ENCODE data around the gene PODXL.

The PODXL gene

DNA sequence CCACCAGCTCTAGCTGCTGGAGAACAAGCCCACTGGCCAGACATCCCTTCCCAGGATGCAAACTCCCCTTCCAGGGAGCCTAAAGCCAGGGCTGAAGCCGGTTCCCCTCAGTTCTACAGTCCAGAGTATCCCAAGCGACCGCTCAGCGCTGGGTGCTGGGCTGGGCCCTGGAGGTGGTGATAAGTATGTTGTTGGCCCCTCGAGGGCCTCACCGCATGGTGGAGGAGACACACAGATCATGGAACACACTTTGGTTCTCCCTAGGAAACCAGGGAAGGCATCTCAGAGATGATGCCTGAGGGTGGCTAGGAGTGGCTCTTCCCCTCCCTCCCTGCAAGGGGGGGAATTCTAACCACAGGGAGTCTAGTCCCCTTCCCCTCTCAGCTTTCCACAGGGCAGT, 4.4 kb downstream of the PODXL start:
- H3K27me3 Mint-ChIP-seq = peaks cover 61% of the 10 kb centered on the region
- no peaks in the 10 kb centered on the region for H3K9me3 Mint-ChIP-seq
- H3K4me3 Mint-ChIP-seq = no peak overlapping the region
- ATAC-seq (no peak), DNase-seq (no peak)
- peaks cover 14% of the 10 kb centered on the region for H3K4me1 Mint-ChIP-seq
- H3K27ac Mint-ChIP-seq = no peak overlapping the region

DNA sequence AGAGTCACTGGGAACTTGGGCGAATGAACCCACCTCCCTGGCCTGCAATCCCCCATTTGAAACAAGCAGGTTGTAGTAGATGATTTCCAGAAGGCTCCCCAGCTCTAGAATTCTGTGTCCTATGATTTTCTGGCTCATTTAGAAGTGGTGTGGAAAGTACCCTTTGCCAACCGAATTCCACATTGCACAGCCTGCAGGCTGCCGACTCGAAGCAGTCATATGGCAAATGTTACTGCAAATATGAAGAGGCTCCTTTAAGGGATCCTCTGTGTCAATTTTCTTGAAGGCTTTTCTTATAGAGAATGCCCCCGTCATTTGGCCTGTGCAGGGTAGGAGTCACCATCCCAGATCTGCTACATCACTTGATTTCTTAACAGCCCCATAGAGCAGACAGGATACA, 5.6 kb downstream of the PODXL start:
- Mint-ChIP-seq H3K9me3 (no peaks in the 10 kb centered on the region), H3K27ac (no peak overlapping the region), H3K27me3 (peaks cover 54% of the 10 kb centered on the region), H3K4me3 (no peak overlapping the region), H3K4me1 (peaks cover 12% of the 10 kb centered on the region)
- DNase-seq (no peak), ATAC-seq (no peak)

DNA sequence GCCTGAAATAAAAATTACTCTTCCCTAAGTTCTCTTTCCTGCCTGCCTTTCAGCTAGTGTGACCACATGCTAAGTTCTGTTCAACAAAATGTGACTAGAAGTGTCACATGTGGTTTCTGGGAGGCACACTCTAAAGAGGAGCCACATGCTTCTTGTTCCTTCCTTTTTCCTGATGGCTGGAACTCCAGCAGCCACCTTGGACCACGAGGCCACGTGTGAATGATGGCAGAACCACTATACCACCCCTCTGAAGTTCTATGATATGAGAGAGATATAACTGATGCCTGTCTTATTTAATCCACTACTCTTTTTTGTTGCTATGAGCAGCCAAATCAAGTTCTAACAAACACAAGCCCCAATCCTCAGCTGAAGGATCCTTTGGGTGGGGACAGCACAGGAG, 8.1 kb downstream of the PODXL start:
- peaks cover 13% of the 10 kb centered on the region for H3K4me1 Mint-ChIP-seq
- ATAC-seq (no peak), DNase-seq (no peak)
- no peaks in the 10 kb centered on the region for H3K9me3 Mint-ChIP-seq
- H3K27me3 Mint-ChIP-seq = peaks cover 30% of the 10 kb centered on the region
- no peak overlapping the region for H3K27ac Mint-ChIP-seq
- no peak overlapping the region for H3K4me3 Mint-ChIP-seq

DNA sequence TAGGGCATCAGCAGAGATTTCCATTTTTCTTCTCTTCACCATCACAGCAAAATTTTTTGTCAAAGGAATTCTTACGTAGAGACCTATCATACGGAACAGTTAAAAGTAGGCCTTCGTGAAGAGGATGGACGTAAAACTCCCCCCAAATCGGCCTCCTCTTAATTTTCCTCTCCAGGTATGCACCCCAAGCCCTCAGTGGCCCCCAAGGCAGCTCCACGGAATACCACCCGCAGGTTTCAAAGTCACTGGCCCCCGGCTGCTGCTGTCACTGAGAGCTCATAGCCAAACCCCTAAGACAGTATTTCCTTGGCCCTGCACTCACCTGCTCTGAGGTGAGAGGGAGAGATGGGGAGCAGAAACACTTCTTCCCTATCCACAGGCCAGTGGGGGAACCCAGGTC, 8.8 kb downstream of the PODXL start:
- Mint-ChIP-seq H3K27me3 (peaks cover 22% of the 10 kb centered on the region), H3K4me1 (peaks cover 13% of the 10 kb centered on the region), H3K9me3 (no peaks in the 10 kb centered on the region), H3K27ac (no peak overlapping the region), H3K4me3 (no peak overlapping the region)
- no peak for ATAC-seq
- no peak for DNase-seq

DNA sequence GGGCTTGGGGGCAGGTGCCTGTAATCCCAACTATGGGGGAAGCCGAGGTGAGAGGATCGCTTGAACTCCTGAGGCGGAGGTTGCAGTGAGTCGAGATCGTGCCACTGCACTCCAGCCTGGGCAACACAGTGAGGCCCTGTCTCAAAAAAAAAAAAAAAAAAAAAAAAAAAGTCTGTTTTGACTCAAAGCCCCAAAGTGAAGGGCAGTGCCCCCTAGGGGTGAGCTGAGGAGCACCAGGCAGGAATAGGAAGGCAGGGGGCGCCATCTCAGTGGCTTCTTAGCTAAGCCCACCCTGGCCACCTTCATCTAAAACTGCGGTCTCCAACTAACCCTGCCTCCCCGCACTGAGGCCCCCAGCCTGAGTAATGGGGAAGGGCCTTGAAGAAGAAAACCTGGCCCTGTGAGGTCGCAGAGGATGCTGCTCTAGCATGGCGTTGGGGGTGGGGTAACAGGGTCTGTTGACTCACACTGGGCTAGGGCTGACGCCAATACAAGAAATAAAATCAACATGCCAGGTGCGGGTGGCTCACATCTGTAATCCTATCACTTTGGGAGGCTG, 9.8 kb downstream of the PODXL start:
- Mint-ChIP-seq H3K27ac (no peak overlapping the region), H3K4me1 (peaks cover 13% of the 10 kb centered on the region), H3K9me3 (no peaks in the 10 kb centered on the region), H3K27me3 (peaks cover 13% of the 10 kb centered on the region), H3K4me3 (no peak overlapping the region)
- peak; percentile 61 to 65 for DNase-seq
- ATAC-seq = peak; percentile 46

DNA sequence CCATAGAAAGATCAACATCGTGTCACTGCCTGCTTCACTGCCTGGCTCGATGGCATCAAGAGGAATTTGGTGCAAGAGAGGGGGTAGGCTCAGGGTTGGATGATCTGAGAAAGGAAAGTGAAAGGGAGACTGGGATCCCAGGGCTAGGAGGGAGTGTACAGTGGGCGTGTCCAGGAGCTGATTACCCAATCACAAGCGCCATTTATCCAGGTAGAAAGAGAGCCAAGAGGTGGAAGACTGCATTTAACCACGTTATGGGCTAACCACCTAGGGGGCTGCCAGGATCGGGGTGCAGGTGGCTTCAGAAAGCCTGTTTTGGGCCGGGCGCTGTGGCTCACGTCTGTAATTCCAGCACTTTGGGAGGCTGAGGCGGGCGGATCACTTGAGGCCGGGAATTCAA, 10.3 kb downstream of the PODXL start:
- Mint-ChIP-seq H3K4me1 (peaks cover 13% of the 10 kb centered on the region), H3K9me3 (no peaks in the 10 kb centered on the region), H3K27ac (no peak overlapping the region), H3K27me3 (peaks cover 9% of the 10 kb centered on the region), H3K4me3 (no peak overlapping the region)
- DNase-seq (no peak), ATAC-seq (no peak)

DNA sequence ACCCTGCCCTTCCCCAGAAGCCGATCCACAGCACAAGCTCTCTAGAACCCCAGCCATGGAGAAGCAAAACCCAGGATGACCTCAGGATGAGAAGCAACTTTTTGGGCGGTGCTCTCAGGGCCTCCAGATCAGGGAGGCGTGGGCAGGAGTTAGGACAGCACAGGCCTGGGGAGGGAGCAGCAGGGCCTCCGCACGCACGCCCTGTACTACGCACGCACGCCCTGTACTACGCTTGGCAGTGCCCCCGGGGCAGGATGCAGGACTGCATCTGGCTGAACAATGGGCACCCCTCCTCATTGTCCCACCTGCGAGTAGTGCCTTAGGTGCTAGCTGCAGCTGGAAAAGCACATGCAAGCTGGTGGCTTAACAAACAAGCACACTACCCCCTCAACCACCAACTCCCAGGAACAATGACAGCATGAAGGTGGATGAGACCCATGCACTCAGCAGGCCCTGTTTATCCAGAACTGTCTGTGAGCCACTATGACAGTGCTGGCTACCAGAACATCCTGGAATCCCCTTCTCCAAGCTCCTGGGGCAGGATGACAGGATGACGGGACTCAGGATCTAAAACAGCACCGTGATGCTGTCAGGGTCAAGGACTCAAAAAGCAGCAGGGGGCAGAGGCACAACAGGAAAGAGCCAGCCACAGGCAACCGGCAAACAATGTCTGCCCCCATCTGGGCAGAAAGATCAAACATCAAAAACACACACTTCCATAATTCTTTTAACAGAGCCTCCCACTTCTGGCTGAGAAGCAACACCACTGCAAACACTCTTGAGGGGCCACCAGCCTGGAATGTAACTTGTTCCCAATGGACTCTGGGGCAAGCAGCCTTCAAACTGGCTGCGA, 11.8 kb downstream of the PODXL start:
- Mint-ChIP-seq H3K4me1 (peaks cover 13% of the 10 kb centered on the region), H3K27ac (peak overlapping the region in 1 of 2 donors; percentile 43), H3K9me3 (no peaks in the 10 kb centered on the region), H3K4me3 (no peak overlapping the region), H3K27me3 (peaks cover 9% of the 10 kb centered on the region)
- DNase-seq (no peak), ATAC-seq (peak; percentile 41)

DNA sequence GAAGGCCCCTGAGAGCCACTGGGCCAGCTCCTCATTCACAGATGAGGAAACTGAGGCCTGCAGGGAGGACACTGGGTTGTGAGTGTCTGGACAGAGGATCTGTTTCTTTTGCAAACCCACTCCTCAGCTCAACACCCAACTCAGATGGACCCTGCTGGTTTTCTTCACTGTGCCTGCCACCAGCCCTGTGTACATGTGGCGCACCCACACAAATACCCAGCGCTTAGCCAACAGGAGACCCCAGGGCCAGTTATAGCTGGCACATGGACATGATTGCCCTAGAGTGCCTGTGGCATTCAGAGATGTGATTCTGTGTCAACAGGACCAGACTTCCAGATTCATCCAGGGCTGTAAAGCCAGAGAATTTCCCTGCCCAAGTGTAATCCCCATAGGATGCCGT, 12.4 kb downstream of the PODXL start:
- DNase-seq (no peak), ATAC-seq (no peak)
- Mint-ChIP-seq H3K4me3 (no peak overlapping the region), H3K27me3 (peaks cover 5% of the 10 kb centered on the region), H3K9me3 (no peaks in the 10 kb centered on the region), H3K27ac (no peak overlapping the region), H3K4me1 (peaks cover 13% of the 10 kb centered on the region)

DNA sequence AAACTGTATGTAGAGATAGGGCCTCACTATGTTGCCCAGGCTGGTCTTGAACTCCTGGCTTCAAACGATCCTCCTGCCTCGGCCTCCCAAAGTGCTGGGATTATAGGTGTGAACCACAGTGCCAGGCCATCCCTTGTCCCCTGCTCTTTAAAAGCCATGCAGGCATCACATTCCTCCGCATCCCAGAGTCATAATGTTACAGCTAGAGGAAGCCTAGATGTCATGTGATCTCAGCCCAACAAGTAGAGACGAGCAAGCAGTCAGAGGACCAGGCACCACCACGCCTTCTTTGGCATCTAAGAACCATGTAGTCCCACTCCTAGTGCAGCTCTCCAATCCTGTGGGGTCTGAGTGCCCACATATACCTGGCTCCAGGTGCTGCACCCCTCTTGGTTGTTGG, 13.1 kb downstream of the PODXL start:
- H3K9me3 Mint-ChIP-seq = no peaks in the 10 kb centered on the region
- ATAC-seq (no peak), DNase-seq (no peak)
- H3K27ac Mint-ChIP-seq = no peak overlapping the region
- no peaks in the 10 kb centered on the region for H3K27me3 Mint-ChIP-seq
- peaks cover 13% of the 10 kb centered on the region for H3K4me1 Mint-ChIP-seq
- H3K4me3 Mint-ChIP-seq = no peak overlapping the region

DNA sequence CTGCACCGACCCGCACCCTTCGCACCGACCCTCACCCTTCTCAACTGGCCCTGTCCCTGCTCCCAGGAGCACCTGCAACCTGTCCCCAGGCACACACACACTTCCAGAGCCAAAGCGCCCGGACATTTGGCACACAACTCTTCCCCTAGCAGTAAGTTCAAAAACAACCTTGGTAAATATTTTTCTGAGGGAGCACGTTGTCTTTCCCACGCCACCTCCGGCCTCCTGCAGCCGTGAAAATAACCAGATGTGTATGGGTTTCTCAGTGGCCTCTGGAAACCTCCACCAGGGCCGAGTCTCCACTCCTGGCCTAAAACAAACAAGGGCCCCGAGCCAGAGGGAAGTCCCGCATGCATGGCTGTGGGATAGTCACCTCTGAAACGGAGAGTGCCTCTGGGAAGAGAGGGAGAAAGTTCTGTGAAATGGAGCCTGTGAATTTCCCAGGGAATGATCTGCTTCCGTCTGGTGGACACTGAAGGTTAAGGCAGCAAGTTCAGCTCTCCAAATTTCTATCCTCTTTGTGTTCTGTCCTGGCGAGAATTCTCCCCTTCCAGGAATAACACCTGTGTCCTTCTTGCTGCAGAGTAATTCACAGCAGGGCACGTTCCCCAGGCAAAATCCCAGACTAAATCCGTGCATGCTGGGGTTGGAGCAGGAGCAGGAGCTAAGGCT, 15.8 kb downstream of the PODXL start:
- H3K4me3 Mint-ChIP-seq = no peak overlapping the region
- no peaks in the 10 kb centered on the region for H3K27me3 Mint-ChIP-seq
- H3K9me3 Mint-ChIP-seq = no peaks in the 10 kb centered on the region
- DNase-seq (no peak), ATAC-seq (no peak)
- peaks cover 8% of the 10 kb centered on the region for H3K4me1 Mint-ChIP-seq
- H3K27ac Mint-ChIP-seq = no peak overlapping the region

DNA sequence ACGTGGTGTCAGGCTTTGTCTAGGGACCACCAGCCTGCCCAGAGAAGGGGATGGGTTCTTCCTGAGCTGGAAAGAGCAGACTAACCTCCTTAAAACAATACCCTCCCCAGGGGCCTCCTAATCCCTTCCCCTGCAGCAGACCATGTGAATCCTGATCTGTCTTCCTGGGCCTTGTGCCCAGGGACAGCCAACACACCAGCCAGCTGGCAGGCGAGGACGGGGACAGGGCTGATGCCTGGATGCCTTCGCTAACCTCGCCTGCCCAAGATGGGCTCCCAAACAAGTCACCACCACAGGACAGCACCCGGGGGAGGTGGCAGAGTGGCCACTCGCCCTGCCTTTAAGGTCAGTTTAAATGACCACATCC, 17.6 kb downstream of the PODXL start:
- Mint-ChIP-seq H3K9me3 (no peaks in the 10 kb centered on the region), H3K4me1 (no peaks in the 10 kb centered on the region), H3K27me3 (no peaks in the 10 kb centered on the region), H3K27ac (peak overlapping the region in 1 of 2 donors; percentile 78), H3K4me3 (no peak overlapping the region)
- DNase-seq (no peak), ATAC-seq (no peak)

DNA sequence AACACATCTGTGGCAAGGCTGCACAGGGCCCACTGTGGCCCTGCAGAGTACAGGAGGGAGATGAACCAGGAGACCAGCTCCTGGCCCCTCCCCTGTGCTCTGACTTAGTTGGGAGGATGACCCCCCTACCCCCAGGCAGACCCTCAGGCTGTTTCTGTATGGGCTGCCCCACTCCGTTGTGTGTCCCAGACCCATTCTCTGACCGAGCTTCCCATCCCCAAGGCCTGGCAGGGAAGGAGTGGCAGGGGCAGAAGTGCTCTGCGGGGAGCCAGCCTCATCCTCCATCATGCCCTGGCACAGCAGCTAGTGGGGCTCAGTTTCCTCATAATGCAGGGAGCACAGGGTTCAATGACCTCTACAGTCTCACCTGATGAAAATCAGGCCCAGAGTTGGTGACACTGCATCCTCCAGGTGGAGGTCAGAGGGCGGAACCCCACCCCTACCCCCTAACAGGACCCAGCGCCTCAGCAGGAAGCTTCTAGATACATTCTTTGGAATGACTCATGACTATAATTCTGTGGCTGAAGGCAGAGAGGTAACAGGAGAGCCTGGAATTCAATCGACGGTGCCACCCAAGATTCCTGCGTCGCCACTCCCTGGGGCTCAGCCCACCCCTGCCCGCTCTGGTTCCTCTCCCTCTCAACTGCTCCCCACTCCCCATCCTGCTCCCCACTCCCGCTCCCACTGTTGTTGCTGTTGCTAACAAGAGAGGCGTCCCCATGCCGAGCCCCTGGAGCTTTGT, 18.2 kb downstream of the PODXL start:
- Mint-ChIP-seq H3K27me3 (no peaks in the 10 kb centered on the region), H3K4me3 (no peak overlapping the region), H3K4me1 (no peaks in the 10 kb centered on the region), H3K27ac (no peak overlapping the region), H3K9me3 (no peaks in the 10 kb centered on the region)
- DNase-seq (no peak), ATAC-seq (no peak)

DNA sequence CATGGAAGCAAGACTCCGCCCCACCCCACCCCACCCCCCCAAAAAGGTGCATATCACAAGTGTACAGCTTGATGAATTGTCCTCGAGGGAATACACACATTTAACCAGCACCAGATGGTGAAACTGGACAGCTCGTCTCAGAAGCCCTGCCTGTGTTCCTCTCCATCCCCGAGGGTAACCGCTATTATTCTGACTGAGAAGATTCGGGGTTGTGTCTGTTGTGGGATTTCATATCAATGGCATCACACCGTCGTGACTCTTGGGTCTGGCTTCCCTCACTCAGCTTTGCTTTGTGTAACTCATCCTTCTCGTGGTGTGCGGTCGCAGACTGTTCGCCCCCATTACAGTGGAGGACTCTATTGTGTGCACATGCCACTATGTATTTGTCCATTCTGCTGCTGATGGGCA, 18.9 kb downstream of the PODXL start:
- no peak overlapping the region for H3K27ac Mint-ChIP-seq
- DNase-seq (no peak), ATAC-seq (no peak)
- H3K27me3 Mint-ChIP-seq = no peaks in the 10 kb centered on the region
- no peaks in the 10 kb centered on the region for H3K4me1 Mint-ChIP-seq
- H3K4me3 Mint-ChIP-seq = no peak overlapping the region
- H3K9me3 Mint-ChIP-seq = no peaks in the 10 kb centered on the region

DNA sequence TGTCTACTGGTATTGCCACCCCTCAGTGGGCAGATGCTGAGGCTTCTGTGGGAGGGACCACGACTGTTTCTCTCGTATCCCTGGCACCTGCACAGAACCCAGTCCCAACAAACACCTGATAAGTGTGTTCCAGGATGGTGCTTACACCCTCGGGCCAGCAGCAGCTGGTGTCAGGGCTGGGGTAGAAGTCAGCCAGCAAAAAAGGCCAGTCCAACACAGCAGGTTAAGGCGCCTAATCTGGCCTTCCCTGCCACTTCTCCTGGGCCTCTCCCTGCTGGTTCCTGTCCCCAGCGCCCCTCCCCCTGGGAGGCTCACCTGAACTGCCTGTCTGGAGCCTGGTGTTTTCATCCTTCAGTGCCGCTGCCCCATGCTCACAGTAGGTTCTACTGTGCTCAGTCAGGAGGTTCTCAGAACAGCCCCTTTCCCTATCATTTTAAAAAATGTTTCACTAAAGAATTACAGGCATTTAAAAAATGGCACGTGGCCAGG, 20.0 kb downstream of the PODXL start:
- Mint-ChIP-seq H3K27ac (no peak overlapping the region), H3K4me3 (no peak overlapping the region), H3K9me3 (no peaks in the 10 kb centered on the region), H3K27me3 (no peaks in the 10 kb centered on the region), H3K4me1 (no peaks in the 10 kb centered on the region)
- no peak for DNase-seq
- ATAC-seq = no peak

DNA sequence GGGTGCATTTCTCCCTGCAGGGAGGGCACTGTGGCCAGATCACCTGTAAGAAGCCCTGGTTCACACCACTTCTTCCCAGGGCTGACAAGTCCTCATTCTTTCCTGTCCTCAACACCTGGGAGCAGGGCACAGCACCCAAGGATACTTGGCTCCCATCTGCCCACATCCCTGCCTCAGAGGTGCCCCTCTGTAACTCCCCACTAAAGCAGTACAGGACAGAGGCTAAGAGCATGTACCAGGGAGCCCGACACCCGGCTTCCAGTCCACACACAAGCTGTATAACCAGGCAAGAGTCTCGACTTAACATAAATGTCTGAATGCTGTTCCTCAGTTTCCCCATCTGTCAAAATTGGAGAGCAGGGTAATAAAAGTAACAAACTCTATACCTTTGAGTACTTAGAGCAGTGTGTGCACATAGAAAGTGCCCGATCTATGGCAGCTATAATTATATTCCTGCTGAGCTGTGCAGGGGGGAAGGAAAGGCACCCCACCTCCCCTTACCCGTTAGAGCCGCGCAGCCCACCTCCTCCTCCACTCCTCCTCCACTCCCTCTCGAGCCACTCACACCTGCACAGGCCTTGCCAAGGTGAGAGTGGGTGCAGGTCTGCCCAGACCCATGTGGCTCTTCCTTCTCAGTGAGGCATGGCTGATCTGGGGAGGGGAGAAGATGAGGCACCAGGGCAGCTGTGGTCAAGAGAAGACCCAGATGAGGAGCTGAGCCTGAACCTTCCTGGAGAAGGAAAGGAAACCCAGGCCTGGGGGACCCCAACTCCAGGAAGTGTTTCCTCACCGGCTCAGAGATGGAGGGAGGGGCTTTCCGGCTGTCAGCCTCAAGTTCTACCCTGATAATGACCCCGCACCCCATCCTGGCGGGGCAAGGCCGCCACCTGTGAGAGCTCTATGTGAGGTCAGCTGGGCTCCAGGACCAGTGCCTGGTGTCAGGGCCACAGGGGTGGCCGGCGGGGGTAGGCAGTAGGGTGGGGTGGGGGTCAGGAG, 22.6 kb downstream of the PODXL start:
- Mint-ChIP-seq H3K4me3 (no peak overlapping the region), H3K9me3 (no peaks in the 10 kb centered on the region), H3K27ac (peak overlapping the region in 1 of 2 donors; percentile 7), H3K4me1 (no peaks in the 10 kb centered on the region), H3K27me3 (no peaks in the 10 kb centered on the region)
- DNase-seq (no peak), ATAC-seq (no peak)

Data from stimulated activated naive CD8-positive, alpha-beta T cell treated with anti-CD3 and anti-CD28 coated beads, Interleukin-15, amount 100 ng/mL, for 72 hours (primary cell).